HCT116 (cell line): ENCODE results near the gene DNASE1L3. TPM values are rescaled to one million over a fixed set of nuclear protein-coding genes. Genes with fewer than 3 reads are reported as not detected.

ENCODE experiments used
- ATAC-seq: fragments of 200-7000 bp; cut with Tn5 transposase; 2 replicates; pipeline ENCODE4 v1.9.1; 2020; ENCODE audit warnings: mild to moderate bottlenecking, moderate library complexity
- BruUV-seq: library from RNA; stranded (reverse); fragments of 400-500 nt; replicated peaks from 2 replicates; lab custom pipeline; 2021; lab: Mats Ljungman, UMichigan
- CTCF ChIA-PET: fragments of 300-600 bp; sonication (Branson Sonifier 250); formaldehyde crosslinking; loops from one replicate; lab custom pipeline; 2021; ENCODE audit warnings: antibody characterized with exemption; lab: Charles Lee
- POLR2A ChIA-PET: fragments of 300-600, 350-600 bp; sonication (Branson Sonifier 250); formaldehyde crosslinking; loops from one replicate; lab custom pipeline; 2021; ENCODE audit warnings: antibody characterized with exemption; lab: Charles Lee
- RAD21 ChIA-PET, 2 experiments: fragments of 300-600 bp; sonication (Branson Sonifier 250); formaldehyde crosslinking; loops; one replicate each; lab custom pipeline; 2023; ENCODE audit warnings: low total read pairs in 2 of 2; ENCODE audit not compliant: uncharacterized antibody in 2 of 2, unreplicated experiment in 2 of 2, low non-redundant PET in 1 of 2; lab: Charles Lee
- DNase-seq: peaks from one replicate; pipeline ENCODE4 v3.0.0-alpha.2; 2010; ENCODE audit warnings: low read depth, low spot score
- H2AFZ ChIP-seq: fragments of 200-600 bp; shearing (Covaris generic), sonication (generic); 2 replicates; pipeline ENCODE4 v1.6.1; 2017; ENCODE audit warnings: low read depth, mixed run types, mixed read lengths, antibody characterized with exemption, low read length; ENCODE audit not compliant: poor library complexity, severe bottlenecking
- H3K27ac ChIP-seq: 2 replicates; pipeline ENCODE4 v1.5.1; 2012; ENCODE audit warnings: low read depth, low read length
- H3K27me3 ChIP-seq: fragments of 200-600 bp; sonication (generic); 2 replicates; pipeline ENCODE4 v1.6.1; 2016; ENCODE audit warnings: mixed run types, low read length, mixed read lengths; ENCODE audit not compliant: insufficient read depth
- H3K36me3 ChIP-seq, 2 experiments: fragments of 200-500 bp in 1 of 2; fragments of 200-600 bp in 1 of 2; sonication (Bioruptor generic) in 1 of 2; sonication (generic) in 1 of 2; 2 replicates each; pipeline versions ENCODE4 v1.5.1 to v1.6.1; 2014 to 2016; ENCODE audit warnings: low read length in 2 of 2, inconsistent platforms in 1 of 2, mixed read lengths in 1 of 2, mixed run types in 1 of 2; ENCODE audit not compliant: insufficient read depth in 2 of 2, control insufficient read depth in 1 of 2
- H3K4me1 ChIP-seq, 2 experiments: fragments of 200-600 bp in 1 of 2; sonication (generic) in 1 of 2; 2 replicates each; pipeline versions ENCODE4 v1.5.1 to v1.6.1; 2012 to 2017; ENCODE audit warnings: low read length in 2 of 2, inconsistent platforms in 1 of 2, mild to moderate bottlenecking in 1 of 2, mixed read lengths in 1 of 2, mixed run types in 1 of 2, moderate library complexity in 1 of 2; ENCODE audit not compliant: insufficient read depth in 2 of 2, control insufficient read depth in 1 of 2
- H3K4me2 ChIP-seq: fragments of 200-600 bp; sonication (generic); 2 replicates; pipeline ENCODE4 v1.6.1; 2017; ENCODE audit warnings: mixed run types, low read length, mixed read lengths
- H3K4me3 ChIP-seq, 2 experiments: fragments of 200-600 bp in 1 of 2; sonication (generic) in 1 of 2; replicated peaks in 1 of 2; 2 replicates each; pipeline ENCODE4 v1.5.1; 2011 to 2016; ENCODE audit warnings: low read length in 2 of 2, control low read depth in 1 of 2, low read depth in 1 of 2, mild to moderate bottlenecking in 1 of 2, mixed read lengths in 1 of 2, mixed run types in 1 of 2
- H3K79me2 ChIP-seq: fragments of 200-600 bp; sonication (generic); 2 replicates; pipeline ENCODE4 v1.6.1; 2017; ENCODE audit warnings: mild to moderate bottlenecking, mixed run types, low read length, moderate library complexity, mixed read lengths; ENCODE audit not compliant: insufficient read depth
- H3K9ac ChIP-seq: fragments of 200-600 bp; sonication (generic); 2 replicates; pipeline ENCODE4 v1.6.1; 2016; ENCODE audit warnings: low read length, mixed read lengths
- H3K9me2 ChIP-seq: fragments of 200-600 bp; sonication (generic), shearing (Covaris generic); 2 replicates; pipeline ENCODE4 v1.6.1; 2017; ENCODE audit warnings: mixed run types, mild to moderate bottlenecking, moderate library complexity; ENCODE audit not compliant: insufficient read depth
- H3K9me3 ChIP-seq, 2 experiments: fragments of 200-500 bp in 1 of 2; fragments of 200-600 bp in 1 of 2; sonication (Bioruptor generic) in 1 of 2; sonication (generic) in 1 of 2; 2 replicates each; pipeline ENCODE4 v1.6.1; 2014 to 2017; ENCODE audit warnings: low read length in 2 of 2, mixed read lengths in 2 of 2, inconsistent platforms in 1 of 2, low read depth in 1 of 2, mild to moderate bottlenecking in 1 of 2, mixed run types in 1 of 2, moderate library complexity in 1 of 2; ENCODE audit not compliant: control insufficient read depth in 1 of 2, insufficient read depth in 1 of 2
- H4K20me1 ChIP-seq: fragments of 200-600 bp; sonication (generic), shearing (Covaris generic); 2 replicates; pipeline ENCODE4 v1.6.1; 2017; ENCODE audit warnings: mixed run types, mild to moderate bottlenecking, moderate library complexity; ENCODE audit not compliant: insufficient read depth
- CBX3 ChIP-seq: IDR thresholded peaks from 2 replicates; pipeline ENCODE4 v1.6.1; 2012; ENCODE audit warnings: low read depth
- EGR1 ChIP-seq: IDR thresholded peaks from 2 replicates; pipeline ENCODE4 v1.6.1; 2012; ENCODE audit warnings: low read depth
- ELF1 ChIP-seq: IDR thresholded peaks from 2 replicates; pipeline ENCODE4 v1.6.1; 2012; ENCODE audit warnings: low read depth, borderline replicate concordance
- EZH2phosphoT487 ChIP-seq: fragments of 200-600 bp; IDR thresholded peaks from 2 replicates; pipeline ENCODE4 v1.6.1; 2018; ENCODE audit warnings: antibody characterized with exemption, borderline replicate concordance
- FOSL1 ChIP-seq: IDR thresholded peaks from 2 replicates; pipeline ENCODE4 v1.6.1; 2012; ENCODE audit warnings: low read depth
- POLR2A ChIP-seq: IDR thresholded peaks from 2 replicates; pipeline ENCODE4 v1.7.0; 2011; ENCODE audit warnings: borderline replicate concordance; ENCODE audit not compliant: insufficient read depth, insufficient read length; ENCODE audit errors: extremely low read depth
- POLR2AphosphoS5 ChIP-seq: IDR thresholded peaks from 2 replicates; pipeline ENCODE4 v1.6.1; 2011; ENCODE audit warnings: mild to moderate bottlenecking, low read depth, low read length, moderate library complexity
- SIN3A ChIP-seq: IDR thresholded peaks from 2 replicates; pipeline ENCODE4 v1.6.1; 2012; ENCODE audit warnings: low read depth
- YY1 ChIP-seq: IDR thresholded peaks from 2 replicates; pipeline ENCODE4 v1.6.1; 2011; ENCODE audit warnings: low read length, low read depth, moderate library complexity, mild to moderate bottlenecking; ENCODE audit not compliant: insufficient replicate concordance; ENCODE audit errors: extremely low read depth
- ZFX ChIP-seq: fragments of 450-650 bp; IDR thresholded peaks from 2 replicates; pipeline ENCODE4 v1.6.1; 2017
- ZNF274 ChIP-seq: fragments of 200-500 bp; sonication (Bioruptor generic); IDR thresholded peaks from 2 replicates; pipeline ENCODE4 v1.6.1; 2014; ENCODE audit warnings: mild to moderate bottlenecking, low read depth, low read length, inconsistent platforms
- intact Hi-C: fragments of 100-400 bp; cut with micrococcal nuclease; formaldehyde crosslinking; loops from 2 replicates; pipeline ENCODE4 v1.10.0; 2022
- total RNA-seq: library from RNA; stranded (reverse); gene quantifications from one replicate; pipeline ENCODE4 v1.2.1, GENCODE V29; 2021; ENCODE audit not compliant: unreplicated experiment
- TF ChIP-seq, protein P1 (sequence below): IDR thresholded peaks from 2 replicates; pipeline ENCODE4 v1.6.1; 2012; ENCODE audit warnings: low read depth
- TF ChIP-seq, protein P2 (sequence below): IDR thresholded peaks from 2 replicates; pipeline ENCODE4 v1.6.1; 2012
- TF ChIP-seq, protein P3 (sequence below): IDR thresholded peaks from 2 replicates; pipeline ENCODE4 v1.6.1; 2012
- TF ChIP-seq, protein P4 (sequence below): IDR thresholded peaks from 2 replicates; pipeline ENCODE4 v1.6.1; 2011; ENCODE audit warnings: mild to moderate bottlenecking, low read length, moderate library complexity; ENCODE audit not compliant: insufficient replicate concordance; ENCODE audit errors: extremely low read depth

Gene DNASE1L3
- total RNA-seq, 1 experiment from 2014 or later = not detected

DNA sequence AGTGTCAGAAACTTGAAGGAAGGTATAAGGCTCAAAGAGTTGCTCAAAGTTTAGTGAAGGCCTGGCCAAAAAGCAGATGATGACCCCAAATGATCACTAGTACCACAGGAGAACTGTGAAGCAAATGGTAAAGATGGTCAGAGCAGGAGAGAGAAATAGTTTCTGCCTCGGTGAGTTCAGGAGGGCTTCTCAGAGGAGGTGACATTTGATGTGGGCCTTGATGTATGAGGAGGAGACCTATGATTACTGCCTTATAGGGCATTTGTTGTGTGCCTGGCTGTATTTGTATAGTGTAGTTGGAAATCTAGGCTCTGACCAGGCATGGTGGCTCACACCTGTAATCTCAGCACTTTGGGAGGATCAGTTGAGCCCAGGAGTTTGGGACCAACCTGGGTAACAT lies 50.4 kb downstream of the DNASE1L3 start:
- ChIA-PET RAD21 (no interaction called here), CTCF (interaction anchor here (1.2 kb wide), 1 partner anchor 17 kb away, joined by 6 read pairs; no protein-coding TSS in a partner anchor), POLR2A (no interaction called here)
- Histone ChIP-seq H3K36me3 (peaks cover 15 to 23% of the 10 kb centered on the region in 2 experiments; a peak in 2 of 4 replicates), H3K27me3 (no peaks in the 10 kb centered on the region), H2AFZ (no peak overlapping the region), H3K9me2 (no peaks in the 10 kb centered on the region), H3K9me3 (no peaks in the 10 kb centered on the region), H3K4me3 (no peak overlapping the region), H3K27ac (no peak overlapping the region; the same call in 1 of the 2 replicates), H3K79me2 (no peaks in the 10 kb centered on the region), H4K20me1 (no peaks in the 10 kb centered on the region), H3K4me2 (no peak overlapping the region), H3K9ac (no peak overlapping the region), H3K4me1 (peaks cover 49 to 62% of the 10 kb centered on the region in 2 experiments)
- DNase-seq = no peak
- intact Hi-C loops = loop anchor here (5.0 kb wide), 1 partner anchor 153 kb away; the partner anchor contains the start of gene FLNB
- no TSS peak for BruUV-seq
- TF ChIP-seq, protein P1, sequence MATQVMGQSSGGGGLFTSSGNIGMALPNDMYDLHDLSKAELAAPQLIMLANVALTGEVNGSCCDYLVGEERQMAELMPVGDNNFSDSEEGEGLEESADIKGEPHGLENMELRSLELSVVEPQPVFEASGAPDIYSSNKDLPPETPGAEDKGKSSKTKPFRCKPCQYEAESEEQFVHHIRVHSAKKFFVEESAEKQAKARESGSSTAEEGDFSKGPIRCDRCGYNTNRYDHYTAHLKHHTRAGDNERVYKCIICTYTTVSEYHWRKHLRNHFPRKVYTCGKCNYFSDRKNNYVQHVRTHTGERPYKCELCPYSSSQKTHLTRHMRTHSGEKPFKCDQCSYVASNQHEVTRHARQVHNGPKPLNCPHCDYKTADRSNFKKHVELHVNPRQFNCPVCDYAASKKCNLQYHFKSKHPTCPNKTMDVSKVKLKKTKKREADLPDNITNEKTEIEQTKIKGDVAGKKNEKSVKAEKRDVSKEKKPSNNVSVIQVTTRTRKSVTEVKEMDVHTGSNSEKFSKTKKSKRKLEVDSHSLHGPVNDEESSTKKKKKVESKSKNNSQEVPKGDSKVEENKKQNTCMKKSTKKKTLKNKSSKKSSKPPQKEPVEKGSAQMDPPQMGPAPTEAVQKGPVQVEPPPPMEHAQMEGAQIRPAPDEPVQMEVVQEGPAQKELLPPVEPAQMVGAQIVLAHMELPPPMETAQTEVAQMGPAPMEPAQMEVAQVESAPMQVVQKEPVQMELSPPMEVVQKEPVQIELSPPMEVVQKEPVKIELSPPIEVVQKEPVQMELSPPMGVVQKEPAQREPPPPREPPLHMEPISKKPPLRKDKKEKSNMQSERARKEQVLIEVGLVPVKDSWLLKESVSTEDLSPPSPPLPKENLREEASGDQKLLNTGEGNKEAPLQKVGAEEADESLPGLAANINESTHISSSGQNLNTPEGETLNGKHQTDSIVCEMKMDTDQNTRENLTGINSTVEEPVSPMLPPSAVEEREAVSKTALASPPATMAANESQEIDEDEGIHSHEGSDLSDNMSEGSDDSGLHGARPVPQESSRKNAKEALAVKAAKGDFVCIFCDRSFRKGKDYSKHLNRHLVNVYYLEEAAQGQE = no peak
- no peak for TF ChIP-seq YY1
- TF ChIP-seq ZFX = no peak
- TF ChIP-seq, protein P2, sequence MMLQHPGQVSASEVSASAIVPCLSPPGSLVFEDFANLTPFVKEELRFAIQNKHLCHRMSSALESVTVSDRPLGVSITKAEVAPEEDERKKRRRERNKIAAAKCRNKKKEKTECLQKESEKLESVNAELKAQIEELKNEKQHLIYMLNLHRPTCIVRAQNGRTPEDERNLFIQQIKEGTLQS = no peak
- no peak for TF ChIP-seq POLR2A
- no peak for TF ChIP-seq FOSL1
- no peak for TF ChIP-seq POLR2AphosphoS5
- no peak for TF ChIP-seq EZH2phosphoT487
- TF ChIP-seq ZNF274 = no peak
- TF ChIP-seq, protein P3, sequence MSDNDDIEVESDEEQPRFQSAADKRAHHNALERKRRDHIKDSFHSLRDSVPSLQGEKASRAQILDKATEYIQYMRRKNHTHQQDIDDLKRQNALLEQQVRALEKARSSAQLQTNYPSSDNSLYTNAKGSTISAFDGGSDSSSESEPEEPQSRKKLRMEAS = no peak
- TF ChIP-seq ELF1 = no peak
- TF ChIP-seq, protein P4, sequence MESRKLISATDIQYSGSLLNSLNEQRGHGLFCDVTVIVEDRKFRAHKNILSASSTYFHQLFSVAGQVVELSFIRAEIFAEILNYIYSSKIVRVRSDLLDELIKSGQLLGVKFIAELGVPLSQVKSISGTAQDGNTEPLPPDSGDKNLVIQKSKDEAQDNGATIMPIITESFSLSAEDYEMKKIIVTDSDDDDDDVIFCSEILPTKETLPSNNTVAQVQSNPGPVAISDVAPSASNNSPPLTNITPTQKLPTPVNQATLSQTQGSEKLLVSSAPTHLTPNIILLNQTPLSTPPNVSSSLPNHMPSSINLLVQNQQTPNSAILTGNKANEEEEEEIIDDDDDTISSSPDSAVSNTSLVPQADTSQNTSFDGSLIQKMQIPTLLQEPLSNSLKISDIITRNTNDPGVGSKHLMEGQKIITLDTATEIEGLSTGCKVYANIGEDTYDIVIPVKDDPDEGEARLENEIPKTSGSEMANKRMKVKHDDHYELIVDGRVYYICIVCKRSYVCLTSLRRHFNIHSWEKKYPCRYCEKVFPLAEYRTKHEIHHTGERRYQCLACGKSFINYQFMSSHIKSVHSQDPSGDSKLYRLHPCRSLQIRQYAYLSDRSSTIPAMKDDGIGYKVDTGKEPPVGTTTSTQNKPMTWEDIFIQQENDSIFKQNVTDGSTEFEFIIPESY = no peak
- TF ChIP-seq CBX3 = no peak
- no peak for TF ChIP-seq SIN3A
- TF ChIP-seq EGR1 = no peak
- ATAC-seq = no peak
